ENCODE data around the gene TSPO. TPM values are rescaled to one million over a fixed set of nuclear protein-coding genes. Genes with fewer than 3 reads are reported as not detected.

TSPO gene
- total RNA-seq, 2 donors from 2014 or later, result 75.1 to 84.3 TPM

DNA sequence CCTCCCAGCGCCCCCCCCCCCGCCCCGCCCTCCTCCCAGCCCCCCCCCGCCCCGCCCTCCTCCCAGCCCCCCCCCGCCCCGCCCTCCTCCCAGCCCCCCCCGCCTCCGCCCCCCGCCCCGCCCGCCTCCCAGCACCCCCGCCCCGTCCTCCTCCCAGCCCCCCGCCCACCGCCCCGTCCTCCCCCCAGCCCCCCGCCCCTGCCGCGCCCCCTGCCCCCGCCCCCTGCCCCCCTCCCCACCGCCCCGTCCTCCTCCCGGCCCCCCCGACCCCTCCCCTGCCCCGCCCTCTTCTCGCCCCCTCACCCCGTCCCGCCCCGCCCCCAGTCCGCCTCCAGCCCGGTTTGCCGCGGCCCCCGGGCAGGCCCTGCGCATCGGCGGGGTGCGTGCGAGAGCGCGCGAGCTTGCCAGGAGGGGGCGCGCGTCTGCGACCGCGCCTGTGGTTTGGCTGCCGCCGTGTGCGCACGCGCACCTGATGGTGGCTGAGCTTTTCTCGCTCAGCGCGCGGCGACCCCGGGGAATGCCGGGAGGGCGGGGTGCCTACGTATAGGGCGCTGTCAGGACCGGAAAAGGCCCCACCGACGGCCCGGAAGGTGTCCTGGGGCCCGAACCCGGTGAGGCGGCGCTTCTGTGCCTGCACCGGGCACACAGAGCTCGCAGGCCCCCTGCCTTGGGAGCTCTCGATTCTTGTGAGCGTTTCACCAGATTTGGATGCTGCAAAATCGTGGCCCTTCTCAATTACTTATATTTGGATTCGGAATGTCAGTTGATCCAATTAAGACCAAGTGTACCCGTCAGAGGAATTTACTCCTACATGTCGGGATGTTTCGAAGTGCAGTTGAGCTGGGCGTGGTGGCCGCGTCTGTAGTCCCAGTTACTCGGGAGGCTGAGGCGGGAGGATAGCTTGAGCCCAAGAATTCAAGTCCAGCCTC lies 36.1 kb downstream of the TSPO start:
- intact Hi-C loops (cut with DNase I), result no loop called here
- DNase-seq (ENCODE audit: low spot score), result peak; percentile 99

DNA sequence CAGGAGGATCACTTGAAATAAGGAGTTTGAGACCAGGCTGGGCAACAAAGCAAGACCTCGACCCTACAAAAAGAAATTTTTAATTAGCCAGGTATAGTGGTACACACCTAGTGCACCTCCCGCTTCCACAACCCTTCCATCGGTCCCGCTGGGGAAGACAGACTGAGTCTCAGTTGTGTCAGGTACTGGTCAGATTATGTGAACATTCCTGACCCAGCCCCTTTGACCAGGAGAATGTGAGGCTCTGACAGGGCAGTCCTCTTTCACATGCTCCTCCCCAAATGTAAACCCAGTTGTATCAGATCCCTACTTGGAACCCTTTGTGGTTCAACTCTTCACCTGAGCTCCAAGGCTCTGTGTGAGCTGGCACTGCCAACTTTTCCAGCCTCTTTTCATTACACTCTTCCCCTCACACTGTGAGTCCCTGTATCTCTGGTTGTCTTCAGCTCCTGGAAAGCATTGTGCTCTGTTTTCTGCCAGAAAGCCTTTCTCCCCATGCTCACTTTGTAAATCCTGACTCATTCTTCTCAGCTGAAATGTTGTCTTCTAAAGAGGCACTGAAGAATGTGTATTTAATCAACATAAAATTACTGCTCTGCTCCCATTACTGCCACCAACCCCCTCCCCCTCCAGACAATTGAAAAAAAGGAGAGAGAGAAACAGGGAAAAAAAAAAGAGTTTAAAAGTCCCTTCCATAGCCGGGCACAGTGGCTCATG lies 37.6 kb downstream of the TSPO start:
- intact Hi-C loops (cut with DNase I), result no loop called here
- no peak for DNase-seq (ENCODE audit: low spot score)

DNA sequence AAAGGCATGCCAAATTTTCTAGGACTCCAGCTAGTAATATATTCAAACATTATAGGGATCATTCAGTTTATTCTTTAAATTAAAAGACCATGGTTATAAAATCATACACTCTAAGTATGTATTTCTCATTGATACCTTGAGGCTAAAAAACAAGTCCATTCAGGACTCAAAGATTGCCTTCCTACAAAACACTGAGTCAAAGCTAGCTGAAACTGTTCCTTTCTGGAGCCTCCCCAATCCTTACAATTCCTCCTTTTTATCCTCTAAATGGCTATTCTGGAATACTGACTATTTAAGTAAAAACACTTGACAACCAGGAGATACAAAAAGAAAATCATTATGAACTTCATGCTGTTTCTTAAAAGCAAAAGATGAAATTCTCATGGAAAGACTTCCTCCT lies 40.5 kb downstream of the TSPO start:
- DNase-seq (ENCODE audit: low spot score), result no peak
- intact Hi-C loops (cut with DNase I), result no loop called here

DNA sequence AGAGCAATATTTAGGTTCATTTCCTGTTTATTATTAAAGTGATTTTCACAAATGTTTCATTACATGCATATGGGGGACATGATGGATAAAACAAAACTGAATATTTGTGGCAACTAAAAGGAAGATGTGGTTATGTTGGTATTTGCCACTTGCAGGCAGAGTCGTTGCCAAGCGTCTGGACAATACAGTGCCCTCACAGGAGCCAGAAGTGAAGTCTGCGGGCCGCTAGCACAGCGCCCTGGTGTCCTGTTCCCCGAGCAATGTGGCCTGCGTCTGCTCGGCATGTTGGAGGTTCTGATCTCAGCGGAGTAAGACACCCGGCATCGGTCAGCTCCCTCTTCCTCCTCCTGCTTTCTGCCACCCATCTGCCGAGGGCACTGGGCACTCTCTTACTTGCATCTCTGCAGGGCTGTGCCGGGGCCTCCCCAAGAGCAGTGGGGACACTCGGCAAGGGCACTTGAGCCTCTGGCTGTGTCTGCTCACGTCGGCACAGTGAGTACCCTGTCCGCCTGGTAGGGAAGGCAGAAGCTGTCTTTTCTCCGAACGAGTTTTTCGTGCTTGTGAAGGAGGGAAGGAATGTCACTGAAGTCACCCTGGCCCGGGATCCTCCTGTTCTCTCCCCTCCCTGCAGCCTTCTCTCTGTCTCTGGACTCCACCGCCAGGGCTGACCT lies 46.0 kb downstream of the TSPO start:
- intact Hi-C loops (cut with DNase I), result loop anchor here in 1 of 2 donors (1.0 to 5.0 kb wide), 3 partner anchors 41 to 1360 kb away; no protein-coding TSS in a partner anchor
- DNase-seq (ENCODE audit: low spot score), result no peak

DNA sequence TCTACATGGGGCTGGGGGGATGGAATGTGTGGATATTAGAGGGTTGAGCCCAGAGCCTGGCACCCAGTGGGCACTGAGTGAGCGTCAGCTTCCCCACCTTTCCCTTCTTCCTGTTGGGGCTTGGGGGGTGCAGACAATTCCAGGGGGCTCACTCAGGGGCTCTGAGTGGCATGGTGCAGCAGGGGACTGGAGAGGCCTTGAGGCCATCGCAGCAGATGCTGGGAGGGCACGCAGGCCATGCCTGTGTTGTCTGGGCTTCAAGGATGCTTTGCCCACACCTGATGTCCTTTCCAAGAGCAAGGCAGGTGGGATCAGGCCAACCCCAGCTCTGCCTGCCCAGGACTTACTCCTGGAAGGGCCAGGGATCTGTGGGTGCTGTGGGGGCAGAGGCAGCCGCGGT lies 46.8 kb downstream of the TSPO start:
- no peak for DNase-seq (ENCODE audit: low spot score)
- intact Hi-C loops (cut with DNase I), result loop anchor here in 1 of 2 donors (5.0 kb wide), 2 partner anchors 529 to 1361 kb away; no protein-coding TSS in a partner anchor

DNA sequence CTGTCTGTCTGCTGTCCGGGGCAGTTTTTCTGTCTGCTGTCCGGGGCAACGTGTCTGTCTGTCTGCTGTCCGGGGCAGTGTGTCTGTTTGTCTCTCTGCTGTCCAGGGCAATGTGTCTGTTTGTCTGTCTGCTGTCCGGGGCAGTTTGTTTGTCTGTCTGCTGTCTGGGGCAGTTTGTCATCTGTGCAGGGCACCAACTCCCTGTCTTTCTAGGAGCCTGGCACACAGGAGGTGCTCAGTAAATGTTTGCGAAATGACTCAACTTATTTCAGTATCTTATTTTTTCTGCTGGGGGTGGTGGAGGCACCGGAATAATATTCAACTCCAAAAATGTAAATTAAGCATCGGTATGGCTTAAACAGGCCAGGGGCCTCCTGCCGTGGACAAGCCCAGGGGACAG lies 47.6 kb downstream of the TSPO start:
- DNase-seq (ENCODE audit: low spot score), result no peak

DNA sequence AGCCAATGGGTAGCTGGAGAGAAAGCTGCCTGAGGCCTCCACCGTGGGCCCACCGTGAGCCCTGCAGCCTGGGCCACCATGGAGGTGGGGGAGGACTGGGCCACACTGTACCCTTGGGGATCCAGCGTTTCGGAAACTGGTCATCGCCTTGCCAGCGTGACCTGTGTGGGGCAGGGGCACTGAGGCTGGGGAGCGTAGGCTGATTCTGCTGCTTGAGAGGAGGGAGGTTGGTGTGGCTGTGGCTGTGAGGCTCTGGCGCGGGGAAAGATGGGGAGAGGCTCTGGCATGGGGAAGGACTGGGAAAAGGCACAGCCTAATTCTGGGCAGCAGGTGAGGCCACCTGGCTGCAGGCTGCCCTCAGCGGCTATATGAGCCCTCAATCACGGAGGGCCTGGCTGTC lies 48.2 kb downstream of the TSPO start:
- intact Hi-C loops (cut with DNase I), result loop anchor here in 1 of 2 donors (5.0 kb wide), 2 partner anchors 528 to 1362 kb away; no protein-coding TSS in a partner anchor
- no peak for DNase-seq (ENCODE audit: low spot score)

More for the DNA sequence above, 47.6 kb downstream of the TSPO start:
- intact Hi-C loops (cut with DNase I), result loop anchor here in 1 of 2 donors (5.0 kb wide), 2 partner anchors 528 to 1362 kb away; no protein-coding TSS in a partner anchor

DNA sequence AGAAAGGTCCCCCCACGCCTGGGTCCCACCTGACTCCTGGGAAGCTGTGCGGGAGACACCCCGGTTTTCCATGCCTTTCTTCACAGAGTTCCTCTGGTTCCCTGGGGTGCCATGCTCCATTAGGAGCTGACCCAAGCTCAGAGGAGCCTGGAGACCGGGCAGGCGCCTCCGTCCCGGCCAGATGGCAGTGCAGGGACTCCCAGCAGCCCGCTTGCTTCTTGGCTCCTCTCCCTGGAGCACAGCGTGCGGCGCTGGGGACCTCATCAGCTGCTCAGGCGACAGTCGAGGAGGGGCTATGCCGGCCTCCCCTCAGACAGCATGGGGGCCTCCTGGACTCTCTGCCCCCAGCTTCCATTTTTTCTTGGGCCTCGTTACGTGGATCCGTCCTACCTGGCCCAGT lies 48.7 kb downstream of the TSPO start:
- intact Hi-C loops (cut with DNase I), result no loop called here
- DNase-seq (ENCODE audit: low spot score), result no peak

DNA sequence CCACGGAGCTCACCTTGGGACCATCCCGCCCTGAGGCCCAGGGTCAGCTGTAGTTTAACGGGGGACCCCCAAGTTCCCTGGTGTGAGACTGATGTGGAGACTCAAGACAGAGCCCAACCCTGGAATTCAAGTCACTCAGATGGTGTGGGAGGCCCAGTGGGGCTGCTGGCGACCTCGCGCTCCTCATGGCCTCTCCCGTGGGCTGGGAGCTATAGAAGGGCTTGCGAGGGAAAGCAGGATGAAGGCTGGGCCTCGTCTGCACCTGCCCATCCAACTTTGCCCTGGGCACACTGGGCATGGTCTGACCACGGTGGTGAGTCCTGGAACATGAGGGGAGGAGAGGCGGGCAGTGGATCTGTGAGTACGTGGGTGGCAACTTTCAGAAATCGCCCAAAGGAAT lies 49.2 kb downstream of the TSPO start:
- no peak for DNase-seq (ENCODE audit: low spot score)
- intact Hi-C loops (cut with DNase I), result no loop called here

DNA sequence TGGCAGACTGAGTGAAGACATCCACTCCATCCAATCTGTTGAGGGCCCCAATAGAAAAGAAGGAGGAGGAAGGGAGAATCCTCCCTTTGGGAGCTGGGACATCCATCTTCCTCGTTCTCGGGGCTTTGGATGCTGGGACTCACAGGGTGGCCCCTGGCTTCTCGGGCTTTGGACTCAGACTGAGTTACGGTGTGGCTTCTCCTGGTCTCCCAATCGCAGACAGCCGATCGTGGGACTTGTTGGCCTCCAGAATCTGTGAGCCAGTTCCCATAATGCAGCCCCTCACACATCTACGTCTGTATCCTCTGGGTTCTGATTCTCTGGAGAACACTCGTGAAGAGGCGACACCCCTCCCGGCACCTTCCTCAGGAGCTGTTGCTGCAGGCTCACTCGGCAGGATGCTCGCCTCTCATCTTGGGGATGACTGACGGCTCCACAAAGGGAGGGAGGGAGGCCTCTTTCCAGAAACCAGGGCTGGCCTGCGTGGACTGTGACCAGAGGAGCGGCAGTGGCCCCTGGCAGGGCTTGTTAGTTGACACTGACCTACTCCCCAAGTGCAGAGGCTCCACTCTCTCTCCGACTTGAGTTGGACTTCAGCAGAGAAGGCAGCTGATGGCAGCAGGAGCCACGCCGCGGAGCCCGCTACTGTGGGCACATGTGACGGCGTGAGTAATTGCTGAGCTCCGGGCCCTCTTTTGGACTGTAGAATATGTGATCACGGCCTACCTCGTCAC lies 50.3 kb downstream of the TSPO start:
- intact Hi-C loops (cut with DNase I), result no loop called here
- no peak for DNase-seq (ENCODE audit: low spot score)

DNA sequence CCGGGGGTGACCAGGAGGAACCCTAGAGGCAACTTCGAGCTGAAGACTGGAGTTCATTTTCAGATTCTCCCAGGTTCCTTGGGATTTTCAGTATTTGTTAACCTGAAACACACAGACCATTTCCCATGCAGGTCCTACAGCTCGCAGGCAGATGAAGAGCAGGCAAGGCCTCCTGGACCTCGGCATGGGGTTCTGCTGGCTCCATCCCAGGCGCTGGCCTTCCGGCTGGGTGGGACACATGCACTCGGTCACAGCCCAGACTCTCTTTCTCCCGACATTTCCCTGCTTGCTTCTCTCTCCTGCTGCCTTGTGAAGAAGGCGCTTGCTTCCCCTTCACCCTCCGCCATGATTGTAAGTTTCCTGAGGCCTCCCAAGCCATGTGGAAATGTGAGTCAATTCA lies 51.0 kb downstream of the TSPO start:
- intact Hi-C loops (cut with DNase I), result no loop called here
- DNase-seq (ENCODE audit: low spot score), result no peak

DNA sequence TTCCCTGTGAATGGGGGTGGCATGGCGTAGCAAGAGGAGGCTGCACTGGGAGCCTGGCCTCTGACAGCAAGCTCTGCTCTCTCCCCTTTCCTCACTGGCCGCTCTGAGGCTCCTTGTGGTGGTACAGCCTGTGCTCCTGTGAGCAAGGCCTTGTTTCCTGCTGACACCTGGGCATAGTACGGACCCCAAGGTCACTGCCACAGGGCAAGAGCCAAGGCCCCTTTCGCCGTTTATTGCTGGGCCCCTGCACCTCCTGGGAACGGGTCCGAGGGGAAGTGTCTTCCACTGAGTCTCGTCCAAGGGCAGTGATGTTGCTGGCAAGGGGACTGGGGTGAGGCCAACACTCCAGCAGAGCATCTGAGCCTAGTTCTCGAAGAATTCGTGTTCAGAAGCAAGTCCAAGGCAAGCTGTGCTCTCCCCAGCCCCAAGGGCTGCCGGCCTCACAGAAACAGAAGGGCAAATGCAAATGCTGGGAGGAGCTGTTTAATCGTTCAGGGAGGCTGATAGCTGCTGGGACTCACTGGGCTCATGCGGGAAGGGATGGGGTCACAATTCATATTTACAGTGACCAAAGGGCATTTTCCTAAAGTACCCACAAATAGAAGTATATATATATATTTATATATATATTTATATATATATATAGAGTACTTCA lies 51.5 kb downstream of the TSPO start:
- DNase-seq (ENCODE audit: low spot score), result no peak
- intact Hi-C loops (cut with DNase I), result no loop called here

DNA sequence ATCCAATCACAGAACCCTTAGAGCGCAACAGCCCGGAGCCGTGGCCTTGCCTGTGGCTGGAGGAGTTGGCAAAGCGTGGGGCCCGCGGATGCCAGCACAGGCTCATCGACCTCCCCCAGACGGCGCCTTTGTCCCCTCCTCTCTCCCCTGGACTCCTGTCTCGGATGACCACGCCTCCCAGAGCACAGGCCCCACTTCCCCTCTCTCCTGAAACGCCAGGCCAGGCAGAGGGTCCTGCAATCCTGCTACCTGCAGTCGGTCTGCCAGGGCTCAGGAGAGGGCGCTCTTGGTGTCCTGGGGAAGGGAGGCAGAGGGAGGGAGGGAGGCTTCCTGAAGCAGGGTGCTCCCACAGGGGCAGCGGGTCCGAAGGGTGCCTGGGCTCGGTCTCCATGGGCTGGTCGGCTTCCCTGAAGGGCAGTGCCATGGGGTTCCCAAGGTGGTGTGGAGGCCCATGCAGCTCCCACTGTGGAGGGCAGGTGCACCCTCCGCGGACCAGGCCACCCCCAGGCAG lies 52.2 kb downstream of the TSPO start:
- no peak for DNase-seq (ENCODE audit: low spot score)
- intact Hi-C loops (cut with DNase I), result no loop called here

DNA sequence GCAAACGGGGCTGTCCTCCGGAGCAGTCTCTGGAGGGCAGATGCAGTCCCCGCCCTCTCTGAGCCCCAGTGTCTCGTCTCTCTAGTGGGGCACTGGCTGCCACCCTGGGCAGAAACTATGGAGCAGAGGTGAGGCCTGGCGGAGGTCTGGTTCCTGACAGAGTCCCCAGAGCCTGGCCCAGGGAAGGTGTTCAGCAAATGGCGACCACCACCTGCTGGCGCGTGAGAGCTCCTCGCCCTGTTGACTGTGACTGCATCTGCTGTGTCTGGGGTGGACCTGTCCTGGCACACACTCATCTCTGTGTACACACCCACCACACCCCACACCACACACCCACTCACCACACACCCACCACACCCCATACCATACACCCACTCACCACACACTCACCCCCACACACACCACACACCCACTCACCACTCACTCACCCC lies 53.9 kb downstream of the TSPO start:
- intact Hi-C loops (cut with DNase I), result no loop called here
- DNase-seq (ENCODE audit: low spot score), result no peak

DNA sequence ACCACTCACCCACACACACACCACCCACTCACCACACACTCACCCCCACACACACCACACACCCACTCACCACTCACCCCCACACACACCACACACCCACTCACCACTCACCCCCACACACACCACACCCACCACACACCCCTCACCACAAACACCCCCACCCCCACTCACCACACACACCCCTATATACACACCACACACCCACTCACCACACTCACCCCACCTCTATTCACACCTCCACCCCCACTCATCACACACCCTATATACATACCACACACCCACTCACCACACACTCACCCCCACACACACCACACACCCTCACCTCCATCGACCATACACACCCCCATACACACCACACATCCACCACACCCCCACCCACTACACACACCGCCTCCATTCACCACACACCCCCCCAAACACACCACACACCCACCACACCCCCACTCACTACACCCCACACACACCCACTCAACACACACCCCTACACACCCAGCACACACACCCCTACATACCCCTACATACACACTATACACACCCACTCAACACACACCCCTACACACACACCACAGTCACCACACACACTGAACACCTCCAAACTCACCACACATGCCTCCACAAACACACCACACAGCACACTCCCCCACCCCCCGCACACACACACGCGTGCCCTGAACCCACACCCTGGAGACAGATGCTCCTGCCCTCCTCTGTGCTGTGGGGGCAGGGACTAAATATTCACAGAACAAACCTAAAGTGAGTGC lies 54.6 kb downstream of the TSPO start:
- no peak for DNase-seq (ENCODE audit: low spot score)
- intact Hi-C loops (cut with DNase I), result no loop called here

DNA sequence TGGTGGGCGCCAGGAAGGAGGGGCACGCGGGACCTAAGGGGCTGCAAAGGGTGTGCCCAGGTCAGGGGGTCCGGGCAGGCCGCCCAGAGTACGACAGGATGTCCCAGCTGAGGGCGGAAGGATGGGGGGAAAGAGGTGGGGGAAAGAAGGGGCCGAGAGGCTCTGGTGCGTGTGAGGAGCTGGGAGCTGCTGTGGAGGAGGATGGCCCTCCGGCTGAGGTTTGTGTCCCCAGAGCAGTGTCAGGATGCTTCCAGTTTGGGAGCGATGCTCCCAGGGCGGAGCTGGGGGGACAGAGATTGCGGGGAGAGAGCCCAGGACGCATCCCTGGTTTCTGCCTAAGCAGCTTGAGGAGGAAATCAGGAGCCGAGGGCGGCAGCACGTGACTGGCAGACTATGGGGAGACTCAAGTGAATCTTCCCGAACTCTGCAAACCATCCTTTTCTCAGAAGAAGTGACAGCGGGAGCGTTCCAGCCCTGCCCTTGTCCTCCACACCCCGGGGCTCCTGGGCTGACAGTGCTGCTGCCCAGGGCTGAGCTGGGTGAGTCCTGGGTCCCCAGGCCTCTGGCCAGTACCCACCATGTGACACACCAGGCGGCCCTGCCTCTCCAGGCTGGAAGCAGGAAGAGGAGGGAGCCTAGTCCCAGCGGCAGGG lies 55.3 kb downstream of the TSPO start:
- no peak for DNase-seq (ENCODE audit: low spot score)
- intact Hi-C loops (cut with DNase I), result no loop called here

DNA sequence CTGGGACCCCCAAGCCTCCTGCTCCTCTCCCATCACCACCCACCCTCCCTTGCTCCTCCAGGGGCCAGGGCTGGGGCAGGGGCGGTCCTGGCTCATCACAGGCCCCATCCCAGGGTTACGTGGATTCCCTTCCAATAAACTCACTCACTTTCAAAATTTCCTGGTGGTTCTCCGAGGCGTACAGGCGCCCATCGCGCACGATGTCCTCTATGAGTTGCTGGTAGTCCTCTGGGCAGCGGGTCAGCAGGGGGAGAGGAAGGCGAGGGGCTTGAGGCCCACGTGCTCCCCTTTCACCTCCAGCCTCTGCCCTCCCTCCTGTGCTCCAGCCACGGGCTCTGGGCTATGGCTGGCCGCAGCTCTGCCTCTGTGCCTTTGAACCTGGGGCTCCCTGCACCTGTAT lies 56.0 kb downstream of the TSPO start:
- no peak for DNase-seq (ENCODE audit: low spot score)
- intact Hi-C loops (cut with DNase I), result no loop called here
